Epithelial cell of esophagus (primary cell): ENCODE data around the gene PIP4K2A.

Experiments used
- DNase-seq: peaks from one replicate; pipeline ENCODE4 v3.0.0; 2010; ENCODE audit warnings: low read depth
- H3K4me3 ChIP-seq: 2 replicates; pipeline ENCODE4 v1.5.1; 2011; ENCODE audit warnings: mild to moderate bottlenecking, low read length, control low read depth
- TF ChIP-seq, protein P1 (sequence below): IDR thresholded peaks from 2 replicates; pipeline ENCODE4 v1.5.1; 2011; ENCODE audit warnings: low read depth, mild to moderate bottlenecking, low read length, control low read depth, inconsistent platforms; ENCODE audit not compliant: insufficient read depth; ENCODE audit errors: missing control alignments

PIP4K2A gene

GRCh38 chr10:22638863-22639262 lies 75.5 kb downstream of the PIP4K2A start:
- H3K4me3 ChIP-seq: no peak overlapping the region
- DNase-seq: no peak
- TF ChIP-seq, protein P1, sequence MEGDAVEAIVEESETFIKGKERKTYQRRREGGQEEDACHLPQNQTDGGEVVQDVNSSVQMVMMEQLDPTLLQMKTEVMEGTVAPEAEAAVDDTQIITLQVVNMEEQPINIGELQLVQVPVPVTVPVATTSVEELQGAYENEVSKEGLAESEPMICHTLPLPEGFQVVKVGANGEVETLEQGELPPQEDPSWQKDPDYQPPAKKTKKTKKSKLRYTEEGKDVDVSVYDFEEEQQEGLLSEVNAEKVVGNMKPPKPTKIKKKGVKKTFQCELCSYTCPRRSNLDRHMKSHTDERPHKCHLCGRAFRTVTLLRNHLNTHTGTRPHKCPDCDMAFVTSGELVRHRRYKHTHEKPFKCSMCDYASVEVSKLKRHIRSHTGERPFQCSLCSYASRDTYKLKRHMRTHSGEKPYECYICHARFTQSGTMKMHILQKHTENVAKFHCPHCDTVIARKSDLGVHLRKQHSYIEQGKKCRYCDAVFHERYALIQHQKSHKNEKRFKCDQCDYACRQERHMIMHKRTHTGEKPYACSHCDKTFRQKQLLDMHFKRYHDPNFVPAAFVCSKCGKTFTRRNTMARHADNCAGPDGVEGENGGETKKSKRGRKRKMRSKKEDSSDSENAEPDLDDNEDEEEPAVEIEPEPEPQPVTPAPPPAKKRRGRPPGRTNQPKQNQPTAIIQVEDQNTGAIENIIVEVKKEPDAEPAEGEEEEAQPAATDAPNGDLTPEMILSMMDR: no peak

DNA sequence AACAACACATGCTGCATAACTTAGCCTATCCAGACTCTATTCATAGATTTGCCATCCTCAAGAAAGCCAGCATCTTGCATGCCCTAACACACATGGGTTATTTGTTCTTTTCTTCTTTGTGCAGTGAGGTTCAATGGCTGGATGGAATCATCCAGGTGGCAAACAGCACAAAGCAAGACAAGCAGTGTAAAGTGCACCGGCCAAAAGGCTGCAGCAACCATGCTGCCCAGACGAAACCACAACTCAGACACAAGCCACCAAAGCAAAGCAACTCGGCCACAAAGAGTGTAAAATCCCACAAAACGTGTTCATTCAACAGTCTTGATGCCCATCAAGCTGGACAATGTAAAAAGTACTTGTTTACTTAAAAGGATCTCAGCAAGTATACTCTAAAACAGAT lies 76.9 kb downstream of the PIP4K2A start:
- no peak for DNase-seq
- TF ChIP-seq, protein P1: no peak
- no peak overlapping the region for H3K4me3 ChIP-seq

GRCh38 chr10:22635650-22636049 lies 78.7 kb downstream of the PIP4K2A start:
- no peak for DNase-seq
- TF ChIP-seq, protein P1: no peak
- H3K4me3 ChIP-seq: no peak overlapping the region

DNA sequence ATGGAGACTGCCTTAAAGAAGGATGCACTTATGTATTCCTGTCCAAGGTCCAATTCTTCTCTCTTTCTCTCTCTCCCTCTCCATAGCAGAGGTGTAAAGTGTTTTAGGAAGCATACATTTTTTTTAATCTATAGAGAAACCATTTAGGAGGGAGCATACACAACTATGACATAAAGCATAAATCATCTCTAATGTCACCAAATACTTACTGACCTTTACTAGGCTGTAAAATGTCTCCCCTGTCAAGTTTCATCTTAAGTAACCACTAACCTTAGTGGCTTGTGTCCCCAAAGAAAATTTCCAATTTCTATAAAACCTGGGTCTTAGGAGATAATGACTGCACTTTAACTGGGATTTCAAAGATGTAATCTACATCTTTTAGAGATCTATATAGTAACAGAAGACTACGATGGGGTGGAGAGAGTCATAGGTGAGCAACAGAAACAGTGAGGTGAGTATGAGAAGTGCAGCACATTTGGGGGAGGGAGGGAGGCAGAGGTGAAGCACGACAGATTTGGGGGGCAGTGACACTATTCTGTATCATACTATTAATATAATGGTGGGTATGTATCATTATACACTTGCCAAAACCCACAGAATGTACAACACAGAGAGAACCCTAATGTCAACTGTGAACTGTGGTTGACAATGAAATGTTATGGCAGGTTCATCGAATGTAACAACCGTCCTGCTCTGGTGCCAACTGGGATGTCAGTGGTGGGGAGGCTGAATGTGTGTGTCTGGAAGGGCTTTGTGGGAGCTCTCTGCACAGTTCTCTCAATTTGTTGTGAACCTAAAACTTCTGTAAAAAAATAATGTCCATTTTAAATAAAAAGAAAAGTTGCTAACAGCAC lies 79.5 kb downstream of the PIP4K2A start:
- TF ChIP-seq, protein P1: no peak
- DNase-seq: no peak
- no peak overlapping the region for H3K4me3 ChIP-seq

DNA sequence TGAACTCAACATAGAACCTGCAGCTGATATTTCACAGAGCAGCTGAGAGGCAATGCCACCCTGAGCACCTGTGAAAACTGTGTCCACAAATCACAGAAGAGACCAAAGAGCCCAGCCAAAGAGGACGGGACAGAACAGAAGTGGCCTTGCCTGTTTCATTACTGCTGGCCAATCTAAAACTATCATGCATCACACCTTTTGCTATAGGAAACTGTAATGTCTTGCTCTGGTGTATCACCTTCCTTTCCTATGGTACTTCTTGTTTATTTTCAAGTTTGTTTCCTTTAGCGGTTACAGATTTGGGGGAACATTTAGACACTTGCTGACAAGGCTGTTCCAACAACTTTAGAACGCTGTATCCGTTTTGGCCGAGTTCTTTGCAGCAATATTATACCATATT lies 80.3 kb downstream of the PIP4K2A start:
- no peak overlapping the region for H3K4me3 ChIP-seq
- DNase-seq: no peak

DNA sequence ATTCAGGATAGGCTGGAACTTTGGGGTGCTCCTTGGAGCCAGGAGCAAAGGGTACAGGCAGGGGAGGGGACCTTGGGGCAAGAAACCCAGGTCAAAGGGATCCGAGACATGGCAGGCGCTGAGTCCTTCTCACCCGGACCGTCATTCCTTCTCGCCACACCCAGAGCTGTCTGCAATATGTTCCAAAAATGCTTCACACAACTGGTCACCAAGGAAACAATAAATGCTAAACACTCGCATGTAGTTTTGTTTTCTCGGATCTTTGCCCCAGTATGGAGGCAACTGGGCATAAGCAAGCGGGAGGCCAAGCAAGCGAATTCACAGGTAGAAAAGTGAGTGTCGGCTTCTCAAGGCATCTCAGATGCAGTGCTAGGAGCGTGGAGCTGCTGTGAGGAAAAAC lies 80.8 kb downstream of the PIP4K2A start:
- TF ChIP-seq, protein P1: no peak
- no peak for DNase-seq
- no peak overlapping the region for H3K4me3 ChIP-seq

More for the DNA sequence above, 80.3 kb downstream of the PIP4K2A start:
- TF ChIP-seq, protein P1: no peak

- no peak overlapping the region for H3K4me3 ChIP-seq
- TF ChIP-seq, protein P1: no peak
- DNase-seq: peak; percentile 26
Measured at GRCh38 chr10:22633106-22633505, 81.3 kb downstream of the PIP4K2A start.
